HG03432 (cell line): ENCODE measurements around the gene MYL9.
"Not testable (repeated sequence)": the region's sequence is repeated elsewhere in the genome, so short reads cannot be mapped to it uniquely, and the experiment has no call there.

Experiments used
- ATAC-seq: cut with Tn5 transposase; IDR thresholded peaks from one replicate; pipeline ENCODE4 v1.9.1; 2021; ENCODE audit warnings: mild to moderate bottlenecking, moderate library complexity; ENCODE audit not compliant: unreplicated experiment

MYL9 gene

DNA sequence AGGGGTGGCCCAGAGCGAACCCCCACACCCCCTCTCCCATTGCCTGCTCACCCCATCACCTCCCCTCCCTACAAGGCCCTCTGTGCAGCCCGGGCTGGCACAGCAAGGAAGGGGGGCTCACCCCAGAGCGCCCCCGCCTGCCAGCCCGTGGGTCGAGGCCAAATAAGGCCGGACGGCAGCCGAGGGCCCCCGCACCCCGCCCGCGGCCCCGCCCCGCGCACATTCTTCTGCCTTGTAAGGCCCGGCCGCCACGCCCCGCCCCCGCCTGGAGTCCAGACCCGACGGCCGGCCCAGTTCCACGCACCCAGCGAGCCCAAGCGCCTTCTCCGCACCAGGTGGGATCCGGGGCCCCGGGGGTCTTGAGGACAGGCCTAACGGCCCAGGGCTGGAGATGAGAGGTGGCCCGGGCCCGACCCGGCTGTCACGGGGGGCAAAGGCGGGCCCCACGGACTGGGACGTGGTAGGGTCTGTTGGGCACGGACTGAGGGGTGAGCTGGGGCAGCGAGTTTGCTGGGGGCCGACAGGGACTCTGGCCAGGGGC is at the start of gene MYL9:
Gene MYL9, plus strand, starts transcription at position 293 of the 541 bp plus-strand sequence. CDS start 3,366 bp downstream, outside the sequence.
- ATAC-seq = no peak

GRCh38 chr20:36491901-36492617 is 49.3 kb upstream of the MYL9 start:
- ATAC-seq = no peak

GRCh38 chr20:36493051-36493800 is 48.1 kb upstream of the MYL9 start:
- ATAC-seq = no peak

- no peak for ATAC-seq
Measured at GRCh38 chr20:36493801-36494114, 47.6 kb upstream of the MYL9 start.

DNA sequence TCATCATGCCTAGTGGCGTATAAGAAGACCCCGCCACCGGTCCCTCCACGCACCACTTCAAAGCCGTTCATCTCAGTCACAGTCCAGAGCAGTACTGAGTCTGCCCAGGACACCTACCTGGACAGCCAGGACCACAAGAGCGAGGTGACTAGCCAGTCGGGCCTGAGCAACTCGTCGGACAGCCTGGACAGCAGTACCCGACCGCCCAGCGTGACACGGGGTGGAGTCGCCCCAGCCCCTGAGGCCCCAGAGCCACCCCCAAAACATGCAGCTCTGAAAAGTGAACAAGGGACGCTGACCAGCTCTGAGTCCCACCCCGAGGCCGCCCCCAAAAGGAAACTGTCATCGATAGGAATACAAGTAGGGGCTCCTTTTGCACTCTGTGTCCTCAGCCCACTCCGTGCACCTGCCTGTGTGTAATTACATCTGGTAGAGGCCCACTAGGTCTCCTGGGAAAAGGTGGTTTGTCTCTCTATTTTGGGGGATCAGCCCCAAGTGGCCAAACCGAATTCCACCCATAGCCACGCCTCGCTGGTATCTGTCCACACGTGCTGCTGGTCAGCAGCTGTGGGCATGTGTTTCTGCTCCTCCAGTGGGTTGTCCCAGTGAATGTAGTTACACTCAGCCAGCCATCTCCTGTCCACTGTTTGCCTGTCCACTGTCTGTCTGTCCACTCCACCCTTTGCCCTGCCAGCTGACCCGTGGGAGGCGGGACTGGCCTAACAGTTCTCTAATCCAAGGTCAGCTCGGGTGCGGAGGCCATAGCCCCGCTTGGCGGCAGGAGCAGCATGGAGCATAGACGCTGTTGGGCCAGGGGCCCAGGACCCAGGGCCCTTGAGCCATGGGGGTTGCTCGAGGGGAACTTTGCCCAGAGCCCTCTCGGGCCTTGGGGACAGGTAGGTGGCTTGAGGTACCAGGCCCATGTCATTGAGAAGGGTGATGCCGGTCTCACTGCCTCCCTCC is 44.3 kb upstream of the MYL9 start:
- ATAC-seq = no peak

DNA sequence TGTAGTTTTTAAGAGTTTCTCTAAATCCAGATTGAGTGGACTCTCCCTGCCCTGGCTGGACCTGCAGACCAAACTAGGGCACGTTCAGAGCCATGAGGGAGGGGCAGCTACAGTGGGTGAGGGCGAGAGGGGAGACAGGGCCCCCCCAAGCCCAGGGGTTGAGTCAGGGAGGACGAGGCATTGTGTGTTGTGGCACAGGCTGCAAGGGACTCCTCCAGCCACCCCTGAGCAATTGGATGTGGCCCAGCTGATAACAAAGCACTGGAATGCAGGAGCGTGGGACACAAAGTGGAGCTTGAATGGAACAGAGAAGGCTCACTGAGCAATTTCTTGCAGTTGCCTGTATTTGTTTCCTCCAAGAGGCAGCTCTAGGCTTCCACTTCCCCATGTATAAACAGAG is 43.5 kb upstream of the MYL9 start:
- no peak for ATAC-seq

DNA sequence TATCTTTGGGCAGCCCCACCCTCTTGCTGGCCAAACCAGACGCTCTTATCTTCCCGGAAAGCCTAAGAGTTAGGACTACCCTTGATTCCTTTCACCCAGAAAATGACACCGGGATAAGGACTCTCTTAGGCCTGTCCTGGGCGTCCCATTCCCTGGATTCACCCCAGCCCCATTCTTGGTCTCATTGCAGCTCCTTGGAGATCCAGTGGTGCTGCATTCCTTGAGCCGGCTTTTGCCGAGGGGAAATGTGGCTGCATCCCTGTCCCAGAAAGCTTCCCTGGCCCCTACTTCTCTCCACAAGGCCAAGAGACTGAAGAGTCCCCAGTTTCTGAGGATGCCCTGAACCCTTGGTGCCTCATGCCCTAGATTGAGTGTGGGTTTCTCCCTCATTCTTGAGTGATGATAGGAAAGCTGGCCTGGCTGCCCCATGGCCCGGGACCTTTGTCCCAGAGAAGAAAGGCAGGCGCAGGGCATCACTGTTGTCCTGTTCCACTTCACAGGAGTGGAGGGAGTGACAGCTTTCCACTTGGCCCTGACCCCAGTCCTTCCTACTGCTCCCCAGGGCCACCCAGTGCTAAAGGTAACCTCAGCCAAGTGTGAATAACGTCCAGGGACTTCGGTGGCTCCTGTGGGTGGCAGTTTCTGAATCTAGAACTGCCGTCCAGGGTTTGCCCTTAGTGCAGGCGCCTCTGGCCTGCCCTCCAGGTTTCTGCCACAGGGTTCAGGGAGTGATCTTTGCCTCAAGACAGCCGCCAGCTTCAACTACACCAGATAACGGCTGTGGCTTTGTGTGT is 42.7 kb upstream of the MYL9 start:
- no peak for ATAC-seq

- no peak for ATAC-seq
Measured at GRCh38 chr20:36499211-36499610, 42.1 kb upstream of the MYL9 start.

DNA sequence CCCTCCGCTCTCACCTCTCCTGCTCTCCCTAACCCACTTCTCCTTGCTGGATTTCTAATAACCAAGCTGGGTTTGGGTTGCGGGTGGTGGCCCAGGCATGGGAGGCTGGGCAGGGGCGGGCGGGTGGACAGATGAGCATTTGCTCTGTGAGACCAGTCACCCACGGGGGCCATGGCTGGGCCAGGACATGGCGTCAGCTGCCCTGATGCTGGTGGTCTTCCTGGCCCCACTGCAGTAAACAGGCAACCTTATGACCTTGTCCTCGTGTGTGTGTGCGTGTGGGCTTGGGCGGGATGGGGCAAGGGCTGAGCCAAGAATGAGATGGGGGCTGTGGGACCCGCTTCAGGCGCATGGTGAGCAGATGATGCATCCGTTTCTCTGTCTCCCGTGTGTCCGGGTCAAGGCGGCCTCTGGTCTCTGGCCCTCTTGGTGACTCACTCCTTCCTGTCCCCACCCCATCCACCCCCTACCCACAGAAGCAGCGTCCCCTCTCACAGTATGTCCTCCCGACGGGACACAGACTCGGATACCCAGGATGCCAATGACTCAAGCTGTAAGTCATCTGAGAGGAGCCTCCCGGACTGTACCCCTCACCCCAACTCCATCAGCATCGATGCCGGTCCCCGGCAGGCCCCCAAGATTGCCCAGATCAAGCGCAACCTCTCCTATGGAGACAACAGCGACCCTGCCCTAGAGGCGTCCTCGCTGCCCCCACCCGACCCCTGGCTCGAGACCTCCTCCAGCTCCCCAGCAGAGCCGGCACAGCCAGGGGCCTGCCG is 41.4 kb upstream of the MYL9 start:
- no peak for ATAC-seq

GRCh38 chr20:36501367-36502006 is 39.8 kb upstream of the MYL9 start:
- no peak for ATAC-seq

DNA sequence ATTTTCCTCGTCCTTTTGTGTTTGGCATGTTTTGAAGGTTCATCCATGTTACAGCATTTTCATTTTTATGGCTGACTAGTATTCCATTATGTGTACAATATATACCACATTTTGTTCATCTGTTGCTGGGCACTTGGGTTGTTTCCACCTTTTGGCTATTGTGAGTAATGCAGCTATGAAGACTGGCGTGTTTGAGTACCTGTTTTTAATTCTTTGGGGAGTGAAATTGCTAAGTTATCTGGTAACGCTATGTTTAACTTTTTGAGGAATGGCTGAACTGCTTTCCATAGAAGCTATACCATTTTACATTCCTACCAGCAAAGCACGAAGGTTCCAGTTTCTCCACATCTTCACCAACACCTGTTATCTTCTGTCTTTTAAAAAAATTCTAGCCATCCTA is 37.0 kb upstream of the MYL9 start:
- ATAC-seq = no peak

DNA sequence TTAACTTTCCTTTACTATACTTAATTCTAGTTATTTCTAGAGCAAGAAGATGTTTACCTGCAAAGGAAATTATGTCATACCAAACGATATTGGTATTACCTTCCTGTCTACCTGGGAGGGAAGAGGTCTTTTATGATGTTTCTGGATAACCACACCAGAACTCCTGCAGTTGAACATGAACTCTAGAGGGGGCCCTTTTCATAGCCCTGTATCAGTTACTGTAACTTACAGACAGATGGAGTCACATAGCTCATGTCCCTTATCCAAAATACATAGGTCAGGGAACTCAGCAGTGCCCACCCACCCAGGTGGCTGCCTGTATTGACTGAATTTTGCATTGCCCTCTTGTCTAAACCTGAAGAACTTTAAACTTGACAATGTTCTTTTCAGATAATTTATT is 35.1 kb upstream of the MYL9 start:
- ATAC-seq = no peak

DNA sequence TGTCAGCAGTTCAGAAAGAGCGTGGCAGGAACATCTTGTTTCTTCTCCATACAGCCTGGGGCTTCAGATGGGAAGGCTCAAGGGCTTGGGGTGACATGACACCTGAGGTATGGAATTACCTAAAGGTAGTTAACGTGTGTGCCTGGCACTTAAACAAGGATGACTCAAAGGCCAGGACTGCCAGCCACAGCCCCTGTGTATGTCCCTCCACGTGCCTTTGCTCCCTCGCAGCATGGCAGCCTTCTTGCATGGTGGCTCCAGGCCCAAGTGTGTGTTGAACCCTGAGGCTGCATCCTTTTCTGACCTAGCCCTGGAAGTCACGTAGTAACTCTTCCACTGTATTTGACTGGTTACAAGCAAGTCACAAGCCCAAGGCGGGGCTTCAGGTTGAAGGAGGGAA is 33.6 kb upstream of the MYL9 start:
- ATAC-seq = no peak

GRCh38 chr20:36519012-36519719 is 22.2 kb upstream of the MYL9 start:
- ATAC-seq = no peak

GRCh38 chr20:36519944-36520343 is 21.4 kb upstream of the MYL9 start:
- ATAC-seq = no peak

DNA sequence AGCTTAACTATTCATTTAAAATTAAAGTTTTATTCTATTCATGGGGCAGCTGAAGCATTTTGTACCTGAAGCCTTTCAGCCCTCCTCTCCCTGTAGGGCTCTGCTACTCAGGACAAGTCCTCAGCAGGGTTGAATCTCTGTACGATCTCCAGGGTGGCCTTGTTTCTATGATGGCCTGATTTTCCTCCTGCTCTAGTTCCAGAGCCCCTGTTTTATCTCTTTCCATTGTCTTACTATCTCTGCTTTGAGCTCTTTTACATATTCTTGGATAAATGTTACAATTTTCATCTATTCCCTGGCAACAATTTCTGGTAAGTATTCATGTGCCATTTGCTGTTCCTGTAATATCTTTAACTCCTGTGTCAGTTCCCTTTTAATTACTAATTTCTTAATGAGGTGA is 19.8 kb upstream of the MYL9 start:
- ATAC-seq = no peak

DNA sequence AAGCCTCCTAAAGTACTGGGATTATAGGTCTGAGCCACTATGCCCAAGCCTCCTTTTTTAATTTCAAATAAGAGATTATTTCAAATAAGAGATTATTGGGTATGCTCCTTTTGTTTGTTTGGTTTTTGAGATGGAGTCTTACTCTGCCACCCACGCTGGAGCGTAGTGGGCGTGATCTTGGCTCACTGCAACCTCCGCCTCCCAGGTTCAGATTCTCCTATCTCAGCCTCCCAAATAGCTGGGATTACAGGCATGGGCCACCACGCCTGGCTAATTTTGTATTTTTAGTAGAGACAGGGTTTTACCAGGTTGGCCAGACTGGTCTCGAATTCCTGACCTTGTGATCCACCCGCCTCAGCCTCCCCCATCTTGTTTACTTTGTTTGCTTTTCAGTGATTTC is 18.9 kb upstream of the MYL9 start:
- ATAC-seq = not testable (repeated sequence)

DNA sequence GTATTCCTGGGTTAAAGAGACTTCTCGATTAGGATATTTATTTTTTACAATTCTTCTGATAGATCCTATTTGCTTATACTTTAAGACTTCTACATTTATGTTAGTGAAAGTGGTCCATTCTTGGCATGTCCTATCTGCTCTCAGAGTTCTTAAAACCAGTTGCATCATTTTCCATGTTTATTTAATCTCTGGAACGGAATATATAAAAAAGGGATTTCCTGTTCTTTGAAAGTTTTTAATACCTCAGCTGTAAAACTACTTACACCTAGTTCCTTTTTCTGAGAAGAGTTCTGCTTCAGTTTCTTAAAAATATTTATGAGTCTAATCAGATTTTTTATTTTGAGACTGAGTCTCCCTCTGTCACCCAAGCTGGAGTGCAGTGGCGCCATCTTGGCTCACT is 18.0 kb upstream of the MYL9 start:
- ATAC-seq = no peak
